B cell (primary cell): ENCODE measurements around the gene RDH8. TPM values are rescaled to one million over a fixed set of nuclear protein-coding genes. Genes with fewer than 3 reads are reported as not detected.

Experiments used
- ATAC-seq: fragments of 200-7000 bp; cut with Tn5 transposase; one replicate; pipeline ENCODE4 v1.10.0; 2021; ENCODE audit warnings: low read depth, mild to moderate bottlenecking, moderate number of reproducible peaks, moderate library complexity
- CTCF ChIA-PET: fragments of 350-600 bp; sonication (Branson Sonifier 250); formaldehyde crosslinking; loops from one replicate; lab custom pipeline; 2021; ENCODE audit warnings: antibody characterized with exemption, inconsistent platforms; lab: Charles Lee
- POLR2A ChIA-PET: fragments of 350-600 bp; sonication (Branson Sonifier 250); formaldehyde crosslinking; loops from one replicate; lab custom pipeline; 2021; ENCODE audit warnings: antibody characterized with exemption; lab: Charles Lee
- DNase-seq: peaks from one replicate; pipeline ENCODE4 v3.0.0; 2013
- H2AFZ ChIP-seq: 2 replicates; pipeline ENCODE4 v1.6.1; 2012; ENCODE audit warnings: mild to moderate bottlenecking, low read depth, low read length; ENCODE audit not compliant: insufficient read depth, poor library complexity, severe bottlenecking
- H3K27ac ChIP-seq, 2 donors: 1 replicate in 1 of 2; 2 replicates in 1 of 2; pipeline ENCODE4 v1.5.1; 2012 to 2013; ENCODE audit warnings: low read length in 2 of 2, mild to moderate bottlenecking in 2 of 2, moderate library complexity in 1 of 2
- H3K27me3 ChIP-seq, 4 experiments: fragments of 200-600 bp in 1 of 4; sonication (generic) in 1 of 4; replicated peaks in 1 of 4; 1 replicate in 2 of 4; 2 replicates in 2 of 4; pipeline versions ENCODE4 v1.6.1 to v1.7.0; 2013 to 2016; ENCODE audit warnings: low read length in 3 of 4, mild to moderate bottlenecking in 2 of 4, mixed read lengths in 1 of 4, moderate library complexity in 1 of 4; ENCODE audit not compliant: insufficient read depth in 4 of 4, control insufficient read depth in 3 of 4; ENCODE audit errors: control extremely low read depth in 1 of 4
- H3K36me3 ChIP-seq, 2 experiments: replicated peaks in 1 of 2; 1 replicate in 1 of 2; 2 replicates in 1 of 2; pipeline versions ENCODE4 v1.6.1 to v1.7.1; 2013; ENCODE audit warnings: low read length in 1 of 2; ENCODE audit not compliant: insufficient read depth in 2 of 2, control insufficient read depth in 1 of 2; ENCODE audit errors: control extremely low read depth in 1 of 2, extremely low read depth in 1 of 2
- H3K4me1 ChIP-seq, 2 donors: fragments of 200-600 bp in 1 of 2; sonication (generic) in 1 of 2; 1 replicate in 1 of 2; 2 replicates in 1 of 2; pipeline versions ENCODE4 v1.5.1 to v1.6.1; 2013 to 2017; ENCODE audit warnings: low read length in 2 of 2; ENCODE audit not compliant: control insufficient read depth in 2 of 2, insufficient read depth in 2 of 2
- H3K4me2 ChIP-seq: replicated peaks from 2 replicates; pipeline ENCODE3; 2012; ENCODE audit warnings: mild to moderate bottlenecking, low read depth, low read length; ENCODE audit not compliant: poor library complexity, severe bottlenecking
- H3K4me3 ChIP-seq, 5 experiments: fragments of 200-600 bp in 1 of 5; sonication (generic) in 1 of 5; 1 replicate in 3 of 5; 2 replicates in 2 of 5; pipeline versions ENCODE4 v1.5.1 to v1.7.0; 2011 to 2016; ENCODE audit warnings: low read length in 4 of 5, mild to moderate bottlenecking in 4 of 5, low read depth in 2 of 5, control low read depth in 1 of 5, moderate library complexity in 1 of 5; ENCODE audit not compliant: insufficient read depth in 1 of 5; ENCODE audit errors: control extremely low read depth in 1 of 5, extremely low read depth in 1 of 5
- H3K79me2 ChIP-seq: fragments of 200-600 bp; sonication (generic); one replicate; pipeline ENCODE4 v1.6.0; 2016; ENCODE audit warnings: low read length; ENCODE audit not compliant: control insufficient read depth, insufficient read depth
- H3K9ac ChIP-seq: fragments of 200-600 bp; sonication (generic); 2 replicates; pipeline ENCODE4 v1.6.1; 2017; ENCODE audit warnings: mild to moderate bottlenecking, low read length, moderate library complexity
- H3K9me3 ChIP-seq, 3 donors: one replicate each; pipeline versions ENCODE4 v1.6.1 to v1.7.1; 2013; ENCODE audit warnings: low read length in 2 of 3; ENCODE audit not compliant: control insufficient read depth in 2 of 3, insufficient read depth in 1 of 3; ENCODE audit errors: control extremely low read depth in 1 of 3
- H4K20me1 ChIP-seq: 2 replicates; pipeline ENCODE4 v1.6.0; 2012; ENCODE audit warnings: mild to moderate bottlenecking, low read length; ENCODE audit not compliant: insufficient read depth, control insufficient read depth, poor library complexity, severe bottlenecking
- H3K27ac Mint-ChIP-seq: one replicate; pipeline ENCODE4 v1.8.0; 2021; ENCODE audit warnings: mixed read lengths
- H3K27me3 Mint-ChIP-seq: one replicate; pipeline ENCODE4 v1.8.0; 2021; ENCODE audit warnings: mixed read lengths
- H3K4me1 Mint-ChIP-seq: one replicate; pipeline ENCODE4 v1.8.0; 2021; ENCODE audit warnings: mixed read lengths
- H3K4me3 Mint-ChIP-seq: one replicate; pipeline ENCODE4 v1.8.0; 2021; ENCODE audit warnings: mixed read lengths
- H3K9me3 Mint-ChIP-seq: one replicate; pipeline ENCODE4 v1.8.0; 2022; ENCODE audit warnings: mixed read lengths; ENCODE audit not compliant: insufficient read depth
- CTCF ChIP-seq: fragments of 200-600 bp; IDR thresholded peaks from one replicate; pipeline ENCODE4 v1.8.0; 2022; ENCODE audit warnings: antibody characterized with exemption, mild to moderate bottlenecking
- EZH2 ChIP-seq: IDR thresholded peaks from 2 replicates; pipeline ENCODE4 v1.6.1; 2012; ENCODE audit warnings: borderline replicate concordance, low read depth, mild to moderate bottlenecking, moderate library complexity, low read length; ENCODE audit not compliant: insufficient read depth, poor library complexity, severe bottlenecking
- WGBS: methylation state at CpG from one replicate; pipeline ENCODE4 v1.1.5; 2013; ENCODE audit warnings: missing lambda C conversion rate; ENCODE audit not compliant: insufficient coverage; 5-methylcytosine and 5-hydroxymethylcytosine counted together
- intact Hi-C: fragments of 100-400 bp; cut with micrococcal nuclease; formaldehyde crosslinking; loops from one replicate; pipeline ENCODE4 v1.10.0; 2022
- polyA plus RNA-seq: library from polyadenylated mRNA; depleted of rRNA; stranded (reverse); fragments of >200 nt; gene quantifications from 2 replicates; pipeline ENCODE4 v1.2.3, GENCODE V29; 2012
- total RNA-seq, 2 donors: library from RNA; stranded (reverse); fragments of 120-200 nt in 1 of 2; gene quantifications; 1 replicate in 1 of 2; 2 replicates in 1 of 2; pipeline versions ENCODE4 v1.2.3 to v1.2.4, GENCODE V29; 2013 to 2022

The RDH8 gene
- total and polyA plus RNA-seq, 2 donors (not counting 1 experiment from before 2014, with no cell fraction given), result not detected

GRCh38 chr19:10045371-10045770 lies 32.1 kb downstream of the RDH8 start:
- no peaks in the 10 kb centered on the region for H4K20me1 ChIP-seq
- H3K36me3 ChIP-seq, result no peaks in the 10 kb centered on the region
- no peak overlapping the region for H3K9ac ChIP-seq
- no peak overlapping the region for H3K27ac ChIP-seq
- WGBS, result 67% methylated on average over 1 of the region's 1 CpG
- no peaks in the 10 kb centered on the region for H3K4me1 Mint-ChIP-seq
- peaks cover 2 to 76% (median 37%) of the 10 kb centered on the region in 3 donors for H3K9me3 ChIP-seq
- TF ChIP-seq EZH2 (no peak), CTCF (no peak)
- no peak overlapping the region for H2AFZ ChIP-seq
- H3K4me3 ChIP-seq, result no peak overlapping the region
- no peak for DNase-seq
- H3K79me2 ChIP-seq, result no peaks in the 10 kb centered on the region
- ChIA-PET POLR2A (no interaction called here), CTCF (no interaction called here)
- no peaks in the 10 kb centered on the region for H3K4me1 ChIP-seq
- H3K9me3 Mint-ChIP-seq, result peaks cover 9% of the 10 kb centered on the region
- peaks cover 0 to 30% (median 3%) of the 10 kb centered on the region in 4 experiments for H3K27me3 ChIP-seq
- intact Hi-C loops, result no loop called here
- no peak for ATAC-seq
- H3K4me3 Mint-ChIP-seq, result no peak overlapping the region
- no peak overlapping the region for H3K4me2 ChIP-seq
- H3K27ac Mint-ChIP-seq, result no peak overlapping the region
- H3K27me3 Mint-ChIP-seq, result peaks cover 33% of the 10 kb centered on the region

GRCh38 chr19:10049626-10050025 lies 36.3 kb downstream of the RDH8 start:
- no peak for DNase-seq

More at GRCh38 chr19:10049626-10050025, 36.3 kb downstream of the RDH8 start:
- Mint-ChIP-seq H3K4me3 (no peak overlapping the region), H3K27me3 (peaks cover 13% of the 10 kb centered on the region), H3K4me1 (no peaks in the 10 kb centered on the region), H3K9me3 (no peaks in the 10 kb centered on the region), H3K27ac (no peak overlapping the region)
- TF ChIP-seq EZH2 (no peak), CTCF (no peak)
- peaks cover 0 to 15% (median 2%) of the 10 kb centered on the region in 4 experiments for H3K27me3 ChIP-seq
- ChIA-PET CTCF (no interaction called here), POLR2A (no interaction called here)
- ATAC-seq, result no peak
- H3K27ac ChIP-seq, result no peak overlapping the region
- H3K36me3 ChIP-seq, result no peaks in the 10 kb centered on the region
- intact Hi-C loops, result no loop called here
- WGBS, result 73% methylated on average over 2 of the region's 2 CpGs
- no peak overlapping the region for H3K4me2 ChIP-seq
- no peaks in the 10 kb centered on the region for H4K20me1 ChIP-seq
- H2AFZ ChIP-seq, result no peak overlapping the region
- H3K79me2 ChIP-seq, result no peaks in the 10 kb centered on the region
- H3K4me1 ChIP-seq, result no peaks in the 10 kb centered on the region
- H3K9ac ChIP-seq, result no peak overlapping the region
- H3K9me3 ChIP-seq, result peaks cover 0 to 37% (median 10%) of the 10 kb centered on the region in 3 donors
- H3K4me3 ChIP-seq, result no peak overlapping the region
